Naive thymus-derived CD8-positive, alpha-beta T cell (primary cell): ENCODE measurements around the gene GUCA1A. TPM values are rescaled to one million over a fixed set of nuclear protein-coding genes. Genes with fewer than 3 reads are reported as not detected.
A peak's percentile ranks its signal among the peaks of the same experiment; 100 is the strongest.
"Not testable (repeated sequence)": the region's sequence is repeated elsewhere in the genome, so short reads cannot be mapped to it uniquely, and the experiment has no call there.

Experiments used
- ATAC-seq, 2 donors: fragments of 150-1000 bp; cut with Tn5 transposase in 1 of 2; sonication (Bioruptor Pico), chemical (Tn5 transposase) in 1 of 2; 1 replicate in 1 of 2; 2 replicates in 1 of 2; pipeline ENCODE4 v1.10.0; 2021; ENCODE audit warnings: mild to moderate bottlenecking in 2 of 2, moderate library complexity in 2 of 2
- POLR2A ChIA-PET: fragments of 350-600 bp; sonication (Branson Sonifier 250); formaldehyde crosslinking; loops from one replicate; lab custom pipeline; 2021; ENCODE audit warnings: antibody characterized with exemption; lab: Charles Lee
- DNase-seq, 10 donors: peaks; one replicate each; pipeline versions ENCODE4 v3.0.0 to v3.0.0-alpha.2; 2020 to 2022
- H3K27ac Mint-ChIP-seq, 10 donors: one replicate each; pipeline ENCODE4 v1.8.0; 2020 to 2022; ENCODE audit warnings: mild to moderate bottlenecking in 10 of 10, mixed read lengths in 10 of 10, moderate library complexity in 4 of 10, inconsistent platforms in 1 of 10
- H3K27me3 Mint-ChIP-seq, 5 donors: one replicate each; pipeline ENCODE4 v1.8.0; 2021 to 2022; ENCODE audit warnings: mixed read lengths in 5 of 5
- H3K36me3 Mint-ChIP-seq, 3 donors: one replicate each; pipeline ENCODE4 v1.8.0; 2020 to 2022; ENCODE audit warnings: mixed read lengths in 3 of 3, mild to moderate bottlenecking in 2 of 3, inconsistent platforms in 1 of 3
- H3K4me1 Mint-ChIP-seq, 4 donors: one replicate each; pipeline ENCODE4 v1.8.0; 2021 to 2022; ENCODE audit warnings: mixed read lengths in 4 of 4
- H3K4me3 Mint-ChIP-seq, 10 donors: one replicate each; pipeline ENCODE4 v1.8.0; 2020 to 2022; ENCODE audit warnings: mild to moderate bottlenecking in 10 of 10, mixed read lengths in 10 of 10, moderate library complexity in 6 of 10, inconsistent platforms in 1 of 10
- H3K9me3 Mint-ChIP-seq, 9 donors: one replicate each; pipeline ENCODE4 v1.8.0; 2020 to 2022; ENCODE audit warnings: mixed read lengths in 9 of 9, mild to moderate bottlenecking in 3 of 9, inconsistent platforms in 1 of 9, moderate library complexity in 1 of 9
- polyA plus RNA-seq, 3 donors: library from polyadenylated mRNA; unstranded; fragments of 300-500 nt; fragmentation: Illumina TruSeq; gene quantifications; one replicate each; pipeline ENCODE4 v1.2.3, GENCODE V29; 2021
- total RNA-seq, 8 experiments: library from RNA in 2 of 8; stranded (reverse) in 2 of 8; gene quantifications; one replicate each; pipeline ENCODE4 v1.2.3 and lab custom pipeline; 2021 to 2026

GUCA1A gene
- total and polyA plus RNA-seq, 5 experiments from 2014 or later = not detected

- Mint-ChIP-seq H3K36me3 (peaks cover 8 to 50% (median 10%) of the 10 kb centered on the region in 3 donors), H3K27ac (peak overlapping the region in 1 of 10 donors; percentile 81), H3K9me3 (peaks cover 0 to 11% (median 0%) of the 10 kb centered on the region in 9 donors)
- H3K27me3 Mint-ChIP-seq, DNase-seq, H3K4me1 Mint-ChIP-seq, H3K4me3 Mint-ChIP-seq, ATAC-seq: not testable (repeated sequence)
- POLR2A ChIA-PET = interaction anchor here (0.5 to 0.6 kb wide), 2 partner anchors 9 to 421 kb away, joined by 3 to 4 read pairs; no protein-coding TSS in a partner anchor
These were observed 29.2 kb downstream of the GUCA1A start for GRCh38 chr6:42202131-42202915.

DNA sequence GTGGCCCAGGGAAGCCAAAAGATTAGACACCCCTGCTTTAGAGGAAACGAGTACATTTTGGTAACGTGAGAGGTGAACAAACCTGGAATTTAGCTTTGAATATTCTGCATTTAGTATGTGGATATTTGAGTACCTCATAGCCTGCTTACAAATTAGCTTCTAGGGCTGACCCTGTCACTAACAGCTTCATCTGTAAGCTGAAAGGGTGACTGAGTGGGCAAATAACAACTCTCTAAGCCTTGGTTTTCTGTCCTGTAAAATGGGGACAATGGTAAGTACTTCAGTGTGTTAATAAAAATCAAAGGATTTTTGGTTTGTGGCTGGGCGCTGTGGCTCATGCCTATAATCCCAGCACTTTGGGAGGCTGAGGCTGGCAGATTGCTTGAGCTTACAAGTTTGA is 30.0 kb downstream of the GUCA1A start:
- Mint-ChIP-seq H3K4me3 (no peak overlapping the region), H3K9me3 (peaks cover 0 to 11% (median 0%) of the 10 kb centered on the region in 9 donors), H3K36me3 (peaks cover 8 to 58% (median 10%) of the 10 kb centered on the region in 3 donors), H3K27me3 (no peaks in the 10 kb centered on the region), H3K4me1 (peaks cover 0 to 4% (median 0%) of the 10 kb centered on the region in 4 donors), H3K27ac (peak overlapping the region in 1 of 10 donors; percentile 38)
- DNase-seq (no peak), ATAC-seq (no peak)
- POLR2A ChIA-PET = interaction anchor here (0.5 kb wide), 1 partner anchor 8 kb away, joined by 4 read pairs; no protein-coding TSS in a partner anchor

GRCh38 chr6:42204768-42205282 is 31.7 kb downstream of the GUCA1A start:
- no peak overlapping the region for H3K4me3 Mint-ChIP-seq
- H3K36me3 Mint-ChIP-seq = peaks cover 9 to 73% (median 9%) of the 10 kb centered on the region in 3 donors
- no peak for DNase-seq
- peaks cover 0 to 9% (median 0%) of the 10 kb centered on the region in 9 donors for H3K9me3 Mint-ChIP-seq
- H3K4me1 Mint-ChIP-seq = peaks cover 0 to 4% (median 0%) of the 10 kb centered on the region in 4 donors
- ATAC-seq = no peak
- peak overlapping the region in 3 of 10 donors; percentile 27 to 57 (median 29) for H3K27ac Mint-ChIP-seq
- POLR2A ChIA-PET = no interaction called here
- no peaks in the 10 kb centered on the region for H3K27me3 Mint-ChIP-seq

DNA sequence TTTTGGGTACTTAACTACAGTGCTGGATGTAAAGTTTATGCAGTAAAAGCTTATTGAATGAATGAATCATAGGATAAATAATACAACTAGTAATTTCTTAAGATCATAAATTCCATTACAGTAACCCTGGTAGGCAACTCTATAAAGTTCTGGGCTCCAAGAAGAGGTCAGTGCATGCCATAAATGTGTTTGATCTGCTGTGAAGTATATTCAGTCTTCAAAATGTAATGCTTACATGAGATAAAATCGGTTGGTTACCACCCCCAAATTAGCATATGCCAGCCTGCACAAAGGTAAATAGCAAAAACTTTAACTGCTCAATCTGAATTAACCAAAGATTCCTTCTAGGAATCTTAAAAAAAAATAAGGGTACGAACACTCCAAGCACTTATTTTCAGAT is 34.4 kb downstream of the GUCA1A start:
- H3K36me3 Mint-ChIP-seq = peaks cover 3 to 84% (median 10%) of the 10 kb centered on the region in 3 donors
- DNase-seq, H3K4me1 Mint-ChIP-seq, H3K27me3 Mint-ChIP-seq, ATAC-seq, POLR2A ChIA-PET, H3K27ac Mint-ChIP-seq, H3K9me3 Mint-ChIP-seq, H3K4me3 Mint-ChIP-seq: not testable (repeated sequence)

DNA sequence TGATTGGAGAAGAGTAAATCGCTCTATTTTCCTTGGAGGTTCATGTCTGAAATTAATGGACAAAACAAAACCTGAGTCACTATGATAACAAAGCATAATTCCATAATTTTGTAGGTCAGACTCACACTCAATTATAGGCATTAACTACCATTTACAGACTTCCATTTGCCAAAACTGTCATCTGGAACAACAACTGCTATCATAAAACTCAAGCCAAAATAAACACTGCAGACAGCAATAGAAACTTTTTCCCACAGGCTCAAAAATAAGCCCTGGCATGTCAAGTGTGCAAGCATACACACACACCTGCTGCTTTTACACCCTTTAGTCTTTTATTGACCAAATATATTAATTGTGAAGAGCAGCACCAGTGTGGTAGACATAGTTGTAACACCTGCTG is 37.4 kb downstream of the GUCA1A start:
- H3K4me1 Mint-ChIP-seq = peaks cover 2 to 15% (median 8%) of the 10 kb centered on the region in 4 donors
- no peaks in the 10 kb centered on the region for H3K27me3 Mint-ChIP-seq
- DNase-seq (no peak), ATAC-seq (no peak)
- no peak overlapping the region for H3K27ac Mint-ChIP-seq
- POLR2A ChIA-PET = interaction anchor here (1.0 kb wide), 1 partner anchor 353 kb away, joined by 4 read pairs; the partner anchor contains the start of gene UBR2
- no peak overlapping the region for H3K4me3 Mint-ChIP-seq
- H3K36me3 Mint-ChIP-seq = peaks cover 3 to 84% (median 13%) of the 10 kb centered on the region in 3 donors
- H3K9me3 Mint-ChIP-seq = no peaks in the 10 kb centered on the region

DNA sequence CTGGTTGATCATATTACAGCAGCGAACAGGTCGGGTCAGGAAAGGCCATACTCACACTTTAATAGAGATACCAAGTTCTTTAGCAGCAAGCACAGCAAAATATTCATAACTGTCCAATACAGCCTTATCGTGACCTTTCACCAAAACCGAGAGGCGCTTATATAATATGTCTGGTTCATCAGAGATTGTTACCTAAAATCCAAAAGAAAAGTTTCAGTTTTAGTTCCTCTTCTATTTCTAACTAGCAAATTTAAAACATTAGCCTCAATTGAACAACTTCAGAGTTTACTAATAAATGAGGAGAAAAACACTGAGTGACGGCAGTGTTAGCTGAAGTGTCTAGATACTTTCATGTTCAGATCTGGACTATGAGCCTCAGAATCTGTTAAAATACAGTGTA is 38.6 kb downstream of the GUCA1A start:
- POLR2A ChIA-PET = interaction anchor here (0.7 to 1.0 kb wide), 2 partner anchors 140 to 352 kb away, joined by 4 to 5 read pairs; partner anchors contain the start of gene UBR2
- no peak for ATAC-seq

GRCh38 chr6:42212442-42212841 is 39.3 kb downstream of the GUCA1A start:
- Mint-ChIP-seq H3K4me1 (peaks cover 5 to 29% (median 22%) of the 10 kb centered on the region in 4 donors), H3K27ac (peak overlapping the region in 1 of 10 donors; percentile 46), H3K36me3 (peaks cover 3 to 69% (median 11%) of the 10 kb centered on the region in 3 donors), H3K4me3 (no peak overlapping the region), H3K9me3 (no peaks in the 10 kb centered on the region), H3K27me3 (no peaks in the 10 kb centered on the region)
- POLR2A ChIA-PET = interaction anchor here (0.6 kb wide), 1 partner anchor 196 kb away, joined by 3 read pairs; no protein-coding TSS in a partner anchor
- no peak for ATAC-seq
- DNase-seq = no peak

More for the DNA sequence above, 38.6 kb downstream of the GUCA1A start:
- Mint-ChIP-seq H3K36me3 (peaks cover 3 to 76% (median 11%) of the 10 kb centered on the region in 3 donors), H3K27me3 (no peaks in the 10 kb centered on the region), H3K9me3 (no peaks in the 10 kb centered on the region), H3K4me1 (peaks cover 4 to 26% (median 19%) of the 10 kb centered on the region in 4 donors), H3K27ac (no peak overlapping the region), H3K4me3 (no peak overlapping the region)
- DNase-seq = no peak

- H3K27ac Mint-ChIP-seq = peak overlapping the region in 5 of 10 donors; percentile 18 to 85 (median 60)
- H3K9me3 Mint-ChIP-seq, ATAC-seq, DNase-seq, H3K27me3 Mint-ChIP-seq: not testable (repeated sequence)
- H3K4me3 Mint-ChIP-seq = peak overlapping the region; percentile 57 to 99 (median 76)
- POLR2A ChIA-PET = interaction anchor here (0.6 to 1.4 kb wide), 5 partner anchors 173 to 429 kb away, joined by 3 to 6 read pairs (median 4); partner anchors contain the start of genes TOMM6 and UBR2
- H3K4me1 Mint-ChIP-seq = peaks cover 8 to 33% (median 28%) of the 10 kb centered on the region in 4 donors
- H3K36me3 Mint-ChIP-seq = peaks cover 0 to 30% (median 8%) of the 10 kb centered on the region in 3 donors
These were observed 43.3 kb downstream of the GUCA1A start for GRCh38 chr6:42216495-42216894.

DNA sequence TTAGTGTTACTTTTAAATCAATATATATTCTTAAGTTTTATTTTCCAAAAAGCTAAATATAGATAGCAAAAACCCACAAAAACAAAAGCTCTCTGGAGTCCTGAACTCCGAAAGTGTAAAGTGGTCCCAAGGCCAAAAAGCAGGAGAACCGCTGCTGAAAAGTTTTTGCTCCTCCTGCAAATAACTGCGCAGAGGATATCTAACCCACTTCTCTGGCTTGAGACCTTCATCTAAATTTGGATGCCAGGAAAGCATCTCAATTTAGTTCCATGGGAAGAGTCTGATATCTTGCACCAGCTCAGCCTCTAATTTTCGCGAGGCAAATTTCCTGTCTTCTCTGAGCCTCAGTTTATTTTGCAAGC is 44.0 kb downstream of the GUCA1A start:
- POLR2A ChIA-PET = interaction anchor here (0.7 to 1.4 kb wide), 4 partner anchors 173 to 430 kb away, joined by 3 to 6 read pairs (median 4); partner anchors contain the start of genes TOMM6 and TRERF1
- Mint-ChIP-seq H3K27me3 (no peaks in the 10 kb centered on the region), H3K27ac (peak overlapping the region; percentile 93 to 99 (median 97)), H3K9me3 (no peaks in the 10 kb centered on the region), H3K4me1 (peaks cover 8 to 33% (median 28%) of the 10 kb centered on the region in 4 donors), H3K36me3 (peaks cover 0 to 24% (median 4%) of the 10 kb centered on the region in 3 donors), H3K4me3 (peak overlapping the region; percentile 95 to 100 (median 98))
- ATAC-seq (no peak), DNase-seq (no peak)

- peaks cover 0 to 19% (median 4%) of the 10 kb centered on the region in 3 donors for H3K36me3 Mint-ChIP-seq
- peak within 1 kb of the TSS; percentile 93 to 99 (median 97) for H3K27ac Mint-ChIP-seq
- peak within 1 kb of the TSS; percentile 95 to 100 (median 98) for H3K4me3 Mint-ChIP-seq
- POLR2A ChIA-PET = interaction anchor here (0.6 to 1.4 kb wide), 6 partner anchors 27 to 484 kb away, joined by 3 to 6 read pairs (median 3); partner anchors contain the start of genes TOMM6 and TRERF1
- peak; percentile 81 to 96 (median 88) for DNase-seq
- peak; percentile 99 for ATAC-seq
- H3K9me3 Mint-ChIP-seq = no peaks in the 10 kb centered on the region
- H3K27me3 Mint-ChIP-seq = no peaks in the 10 kb centered on the region
- H3K4me1 Mint-ChIP-seq = peaks cover 8 to 32% (median 26%) of the 10 kb centered on the region in 4 donors
These were observed 44.6 kb downstream of the GUCA1A start, which contains the start of gene MRPS10 for GRCh38 chr6:42217519-42218367. MRPS10 (minus strand) TSS chr6:42217861; CDS start chr6:42217849, 12 bp downstream.

DNA sequence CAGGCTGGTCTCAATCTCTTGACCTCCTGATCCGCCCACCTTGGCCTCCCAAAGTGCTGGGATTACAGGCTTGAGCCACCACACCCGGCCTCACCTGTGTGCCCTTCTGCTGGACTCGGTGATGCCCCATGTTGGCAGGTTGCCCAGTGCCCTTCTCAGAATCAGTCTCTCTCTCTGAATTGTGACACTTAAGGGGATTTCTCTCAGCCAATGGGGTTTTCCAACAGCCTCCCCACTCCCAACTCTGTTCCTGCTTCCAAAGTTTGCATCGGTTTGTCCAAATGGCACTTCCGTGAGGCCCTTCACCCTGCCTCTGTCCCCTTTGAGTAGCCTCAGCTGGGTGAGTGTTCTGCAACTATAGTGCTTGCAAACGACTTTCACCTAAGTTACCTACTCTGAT is 47.6 kb downstream of the GUCA1A start:
- DNase-seq = no peak
- POLR2A ChIA-PET = no interaction called here
- H3K36me3 Mint-ChIP-seq = no peaks in the 10 kb centered on the region
- H3K27ac Mint-ChIP-seq = no peak overlapping the region
- no peak for ATAC-seq
- no peak overlapping the region for H3K4me3 Mint-ChIP-seq
- H3K9me3 Mint-ChIP-seq = no peaks in the 10 kb centered on the region
- H3K4me1 Mint-ChIP-seq = peaks cover 6 to 26% (median 16%) of the 10 kb centered on the region in 4 donors
- no peaks in the 10 kb centered on the region for H3K27me3 Mint-ChIP-seq
